ENCODE measurements around the gene SIL1.
"Not testable (repeated sequence)": the region's sequence is repeated elsewhere in the genome, so short reads cannot be mapped to it uniquely, and the experiment has no call there.

The SIL1 gene

DNA sequence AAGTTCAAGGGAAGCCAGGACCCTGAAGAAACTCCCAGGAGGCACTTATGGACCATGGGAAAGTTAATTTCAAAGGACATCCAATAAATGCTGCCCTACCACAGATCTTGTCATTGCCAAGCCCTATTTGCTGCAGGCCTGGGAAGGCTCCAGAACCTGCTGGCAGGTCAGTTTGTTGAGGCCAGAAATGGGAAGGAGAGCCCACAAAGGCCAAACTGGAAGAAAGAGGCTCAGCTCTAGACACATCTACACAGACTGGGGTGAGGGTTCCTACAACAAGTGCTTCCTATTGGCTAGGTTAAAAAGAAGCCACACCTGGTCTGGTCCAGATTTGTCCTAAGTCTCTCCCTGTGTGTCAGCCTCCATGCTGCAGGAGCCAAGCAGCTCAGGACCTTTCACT is 94.4 kb downstream of the SIL1 start:
- no peak for DNase-seq

DNA sequence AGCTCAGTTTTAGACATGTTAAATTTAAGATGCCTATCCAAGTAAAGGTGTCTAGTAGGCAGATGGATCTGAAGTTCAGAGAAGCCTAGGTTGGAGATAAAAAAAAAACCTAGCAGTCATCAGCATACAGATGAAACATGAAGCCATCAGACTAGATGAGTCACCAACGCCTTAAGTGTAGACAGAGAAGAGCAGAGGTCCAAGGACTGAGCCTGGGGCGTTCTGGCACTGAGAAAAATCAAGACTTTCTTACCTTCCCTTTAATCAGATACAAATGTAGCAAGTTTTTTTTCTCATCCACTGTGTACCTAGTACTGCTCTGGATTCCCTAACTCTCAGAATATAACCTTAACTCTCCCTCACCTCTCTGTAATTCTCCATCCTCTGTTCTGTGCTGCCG is 97.3 kb downstream of the SIL1 start:
- no peak for DNase-seq

DNA sequence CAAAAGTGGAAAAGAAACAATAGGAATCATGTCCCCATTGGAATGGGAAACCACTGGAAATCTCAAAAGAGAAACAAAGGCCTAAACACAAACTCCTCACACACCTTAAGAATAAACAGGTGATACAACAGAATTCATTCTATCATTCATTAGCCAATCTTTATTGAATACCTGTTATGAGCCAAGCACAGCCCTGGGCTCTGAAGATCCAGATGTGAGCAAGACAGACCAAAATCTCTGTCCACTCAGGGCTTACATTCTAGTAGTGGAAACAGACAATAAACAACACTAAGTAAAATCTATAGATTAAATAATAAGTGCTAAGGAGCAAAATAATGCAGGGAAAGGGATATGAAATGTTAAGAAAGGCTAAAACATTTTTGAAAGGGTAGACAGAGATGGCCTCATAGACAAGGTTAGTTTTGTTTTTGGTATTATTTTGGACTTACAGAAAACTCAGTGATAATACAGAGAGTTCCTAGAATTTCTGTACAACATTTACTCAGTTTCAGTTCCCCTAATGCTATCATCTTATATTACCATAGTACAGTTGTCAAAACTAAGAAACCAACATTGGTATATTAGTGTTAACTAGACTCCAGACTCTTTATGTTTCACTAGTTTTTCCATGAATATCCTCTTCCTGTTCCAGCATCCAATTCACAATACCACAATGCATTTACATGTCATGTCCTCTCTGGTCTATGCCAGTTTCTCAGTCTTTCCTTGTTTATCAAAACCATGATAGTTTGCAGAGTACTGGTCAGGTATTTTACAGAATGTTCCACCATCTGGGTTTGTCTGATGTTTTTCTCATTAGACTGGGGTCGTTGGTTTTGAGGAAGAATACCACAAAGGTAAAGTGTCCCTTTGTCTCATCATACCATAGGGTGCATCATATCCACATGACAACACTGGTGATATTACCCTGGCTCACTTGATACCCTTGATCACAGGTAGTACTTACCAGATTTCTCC is 103.7 kb downstream of the SIL1 start:
- no peak for DNase-seq

DNA sequence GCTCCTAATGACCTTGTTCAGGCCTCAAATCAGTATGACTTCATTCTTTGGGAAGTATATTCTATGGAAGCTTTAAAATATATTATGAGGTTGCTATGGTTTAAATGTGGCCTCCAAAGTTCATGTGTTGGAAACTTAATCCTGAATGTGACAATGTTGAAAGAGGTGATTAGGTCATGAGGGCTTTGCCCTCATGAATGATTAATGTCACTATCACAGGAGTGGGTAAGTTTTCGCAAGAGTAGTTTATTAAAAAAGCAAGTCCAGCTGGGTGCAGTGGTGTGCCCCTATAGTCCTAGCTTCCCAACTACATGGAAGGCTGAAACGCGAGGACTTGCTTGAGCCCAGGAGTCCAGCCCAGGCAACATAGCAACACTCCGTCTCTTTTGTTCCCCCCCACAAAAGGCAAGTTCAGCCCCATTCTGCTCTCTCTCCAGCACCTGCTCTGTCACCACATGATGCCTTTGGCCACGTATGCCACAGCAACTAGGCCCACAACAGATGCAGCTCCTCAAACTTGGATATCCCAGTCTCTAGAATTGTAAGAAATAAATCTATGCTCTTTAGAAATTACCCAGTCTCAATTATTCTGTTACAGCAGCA is 105.3 kb downstream of the SIL1 start:
- DNase-seq, result no peak

DNA sequence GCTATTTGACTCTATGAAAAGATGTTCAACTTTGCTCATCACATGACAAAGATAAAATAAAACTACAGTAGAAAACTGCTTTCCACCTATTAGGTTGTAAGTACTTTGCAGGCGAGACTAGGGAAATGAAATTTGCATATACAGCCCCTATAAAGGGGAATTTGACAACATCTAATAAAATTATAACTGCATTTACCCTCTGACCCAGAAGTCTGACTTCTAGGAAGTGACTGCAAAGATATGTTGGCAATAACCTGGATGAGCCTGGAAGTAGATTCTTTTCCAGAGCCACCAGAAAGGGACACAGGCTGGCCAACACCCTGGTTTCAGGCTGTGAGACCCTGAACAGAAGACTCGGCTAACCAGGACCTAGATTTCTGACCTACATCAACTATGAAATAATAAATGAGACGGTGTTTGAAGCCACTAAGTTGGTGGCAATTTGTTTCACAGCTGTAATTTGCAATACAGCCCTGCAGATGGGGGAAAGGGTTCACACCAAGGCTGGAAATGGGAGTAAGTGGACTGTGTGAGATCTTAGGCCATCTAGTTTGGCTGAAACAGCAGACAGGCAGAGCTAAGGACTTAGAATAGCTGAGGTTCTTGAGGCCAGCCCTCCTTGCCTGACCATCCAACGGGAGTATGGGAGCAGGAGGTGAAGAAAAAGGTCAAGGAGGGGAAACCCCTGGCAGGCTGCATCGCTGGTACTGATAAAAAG is 106.6 kb downstream of the SIL1 start:
- no peak for DNase-seq

DNA sequence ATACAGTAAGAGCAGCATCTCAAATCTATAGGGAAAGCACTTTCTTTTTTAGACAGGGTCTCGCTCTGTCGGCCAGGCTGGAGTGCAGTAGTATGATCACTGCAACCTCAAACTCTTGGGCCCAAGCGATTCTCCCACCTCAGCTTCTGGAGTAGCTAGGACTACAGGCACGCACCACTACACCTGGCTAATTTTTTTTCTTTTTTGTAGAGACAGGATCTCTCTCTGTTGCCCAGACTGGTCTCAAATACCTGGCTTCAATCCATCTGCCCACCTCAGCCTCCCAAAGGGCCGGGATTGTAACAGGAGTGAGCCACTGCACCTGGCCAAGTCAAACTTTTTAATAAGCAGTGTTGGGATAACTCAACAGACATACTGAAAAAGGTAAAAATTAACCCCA is 107.6 kb downstream of the SIL1 start:
- DNase-seq, result no peak

DNA sequence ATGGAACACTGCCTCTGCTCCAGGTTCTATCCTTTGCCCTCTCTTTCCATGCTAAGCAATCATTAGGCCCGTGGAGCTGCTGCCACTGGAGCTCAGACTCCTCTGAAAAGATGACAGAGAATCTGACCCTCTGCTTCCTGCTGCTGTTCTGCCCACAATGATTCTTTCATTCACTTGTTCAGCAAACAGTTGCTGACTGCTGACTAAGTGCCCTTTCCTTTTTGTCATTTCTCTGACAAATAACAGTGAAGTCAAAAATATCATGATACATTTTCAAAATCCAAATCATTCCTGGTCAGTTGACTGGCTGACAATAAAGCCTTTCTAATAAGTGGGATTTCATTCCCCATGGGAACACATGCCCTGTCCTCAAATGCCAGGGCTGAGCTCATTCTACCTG is 110.1 kb downstream of the SIL1 start:
- DNase-seq, result no peak

DNA sequence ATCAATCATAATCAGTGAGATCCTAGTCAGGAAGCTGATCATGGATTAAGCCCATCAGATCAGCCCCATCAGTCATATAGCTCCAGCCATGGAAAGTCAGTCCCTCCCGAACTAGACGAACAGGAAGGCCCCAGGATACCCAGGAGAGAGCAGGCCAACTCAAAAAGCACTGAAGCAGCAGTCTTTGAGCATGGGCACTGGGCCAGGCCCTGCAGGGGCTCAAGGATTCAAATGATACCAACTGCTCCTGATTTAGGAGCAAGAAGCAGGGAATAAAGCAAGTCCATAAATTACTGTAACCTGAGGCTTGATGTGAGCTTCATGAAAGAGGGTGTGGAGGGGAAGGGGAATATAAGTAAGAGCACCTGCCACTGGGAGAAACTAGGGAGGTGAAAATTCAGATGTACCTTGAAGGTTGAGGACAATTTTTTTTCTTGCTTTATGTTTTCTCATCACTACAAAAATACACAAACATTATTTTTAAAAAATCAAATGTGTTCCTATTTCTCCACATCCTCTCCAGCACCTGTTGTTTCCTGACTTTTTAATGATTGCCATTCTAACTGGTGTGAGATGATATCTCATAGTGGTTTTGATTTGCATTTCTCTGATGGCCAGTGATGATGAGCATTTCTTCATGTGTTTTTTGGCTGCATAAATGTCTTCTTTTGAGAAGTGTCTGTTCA is 115.2 kb downstream of the SIL1 start:
- DNase-seq, result no peak

DNA sequence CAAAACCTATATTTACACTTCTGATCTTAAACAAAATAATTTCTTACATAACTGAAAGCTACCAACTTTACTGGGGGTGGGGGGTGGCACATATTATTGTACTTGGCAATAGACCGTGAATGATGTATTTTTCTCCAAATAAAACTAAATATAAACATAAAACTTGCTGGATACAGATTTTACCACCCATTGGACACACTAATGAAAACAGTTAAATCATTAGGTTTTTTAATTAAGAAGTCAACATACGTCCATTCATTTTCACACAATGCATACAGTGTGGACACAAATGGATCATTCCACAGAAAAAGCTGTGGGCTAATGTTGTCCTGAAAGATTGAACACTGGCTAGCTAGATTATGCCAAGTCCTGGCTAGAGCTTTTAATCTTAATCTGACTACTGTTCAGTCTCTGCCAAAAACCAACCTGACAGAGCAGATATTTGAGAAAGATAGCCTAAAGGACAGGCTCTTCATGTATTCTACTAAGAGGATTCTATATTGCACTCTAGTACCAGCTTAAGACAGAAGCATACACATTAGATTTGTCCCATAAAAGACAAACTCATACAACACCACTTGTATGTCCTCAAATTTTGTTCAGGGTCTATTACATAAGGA is 118.1 kb downstream of the SIL1 start:
- DNase-seq, result no peak

DNA sequence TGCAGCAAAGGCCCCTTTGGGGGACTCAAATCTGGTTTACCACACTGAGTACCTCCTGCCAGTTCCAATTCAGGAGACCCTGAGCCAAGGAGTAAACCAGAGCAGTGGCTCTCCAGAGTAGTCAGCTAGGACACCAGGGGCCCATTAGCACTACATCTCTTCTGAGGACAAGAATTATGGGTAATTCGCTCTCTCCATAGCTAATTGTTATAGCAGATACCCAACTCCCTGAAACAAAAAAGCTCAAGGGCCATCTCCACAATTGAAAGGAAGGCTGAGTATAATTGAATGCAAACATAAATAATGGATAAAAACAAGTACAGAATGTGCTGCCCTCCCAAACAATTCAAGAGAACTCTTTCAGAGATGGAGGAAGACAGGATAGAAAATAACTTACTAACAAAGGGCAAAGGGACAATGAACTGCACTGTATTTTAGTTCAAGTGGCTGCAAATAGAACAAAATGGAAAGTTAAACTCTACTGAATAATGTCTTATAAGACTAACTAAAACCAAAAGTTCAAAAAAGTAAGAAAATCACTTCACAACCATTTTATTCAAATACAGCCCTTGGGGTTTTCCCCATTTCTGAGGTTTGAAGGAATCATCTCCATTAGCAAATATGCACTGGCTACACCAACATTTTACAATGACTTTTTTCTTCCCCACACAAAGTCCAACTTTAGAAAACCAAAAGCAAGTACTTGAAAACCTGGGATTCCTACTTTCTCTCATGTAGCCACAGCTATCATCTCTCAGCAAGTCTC is 118.8 kb downstream of the SIL1 start:
- no peak for DNase-seq

DNA sequence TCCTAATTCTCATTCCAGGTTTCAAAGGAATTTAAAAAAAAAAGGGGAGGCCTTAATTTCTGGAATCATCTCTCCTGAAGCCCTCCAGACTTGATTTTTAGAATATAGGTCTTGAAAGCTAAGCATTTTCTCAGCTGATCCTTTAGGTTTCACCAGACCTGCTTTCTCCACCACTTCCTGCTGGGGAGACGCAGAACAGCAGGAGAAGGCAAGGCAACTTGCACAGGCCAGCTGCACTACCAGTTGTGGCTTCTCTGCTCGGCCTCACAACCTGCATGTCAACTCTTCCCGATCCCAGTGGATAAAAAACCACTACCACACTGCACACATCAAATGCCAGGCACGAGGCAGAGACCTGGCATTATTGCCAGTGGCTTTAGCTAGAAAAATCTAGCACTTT is 119.8 kb downstream of the SIL1 start:
- no peak for DNase-seq

DNA sequence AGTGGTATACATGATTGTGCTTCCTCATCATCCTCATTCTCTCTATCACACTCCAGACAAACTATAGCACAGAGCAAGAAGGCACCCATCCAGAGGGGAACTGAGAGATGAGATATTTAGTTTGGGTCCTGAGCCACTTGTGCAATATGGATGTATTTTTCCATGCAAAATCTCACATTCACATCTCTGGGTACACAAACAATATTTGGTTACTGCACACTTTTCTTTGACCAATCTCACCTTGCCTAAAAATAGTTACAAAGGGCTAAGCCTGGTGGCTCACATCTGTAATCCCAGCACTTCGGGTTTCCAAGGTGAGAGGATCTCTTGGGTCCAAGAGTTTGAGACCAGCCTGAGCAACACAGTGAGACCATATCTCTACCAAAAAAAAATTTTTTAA is 120.3 kb downstream of the SIL1 start:
- no peak for DNase-seq

DNA sequence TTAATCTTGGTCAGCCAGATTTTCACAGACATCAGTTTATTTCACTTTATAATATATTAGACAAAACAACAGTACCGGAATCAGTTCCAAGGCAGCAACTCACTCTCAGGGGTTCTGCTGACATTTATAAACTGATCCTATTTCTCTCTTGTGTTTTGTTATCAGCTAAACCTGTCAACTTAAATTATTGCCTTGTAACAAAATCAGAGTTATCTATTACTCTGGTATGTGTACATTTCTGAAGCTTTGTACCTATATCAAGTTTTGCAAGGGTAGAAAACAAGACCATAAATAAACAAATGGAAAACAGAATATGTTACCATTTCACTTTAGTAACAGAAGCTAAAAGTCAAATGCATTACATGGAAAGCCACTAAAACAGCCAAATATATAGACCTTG is 122.1 kb downstream of the SIL1 start:
- no peak for DNase-seq

DNA sequence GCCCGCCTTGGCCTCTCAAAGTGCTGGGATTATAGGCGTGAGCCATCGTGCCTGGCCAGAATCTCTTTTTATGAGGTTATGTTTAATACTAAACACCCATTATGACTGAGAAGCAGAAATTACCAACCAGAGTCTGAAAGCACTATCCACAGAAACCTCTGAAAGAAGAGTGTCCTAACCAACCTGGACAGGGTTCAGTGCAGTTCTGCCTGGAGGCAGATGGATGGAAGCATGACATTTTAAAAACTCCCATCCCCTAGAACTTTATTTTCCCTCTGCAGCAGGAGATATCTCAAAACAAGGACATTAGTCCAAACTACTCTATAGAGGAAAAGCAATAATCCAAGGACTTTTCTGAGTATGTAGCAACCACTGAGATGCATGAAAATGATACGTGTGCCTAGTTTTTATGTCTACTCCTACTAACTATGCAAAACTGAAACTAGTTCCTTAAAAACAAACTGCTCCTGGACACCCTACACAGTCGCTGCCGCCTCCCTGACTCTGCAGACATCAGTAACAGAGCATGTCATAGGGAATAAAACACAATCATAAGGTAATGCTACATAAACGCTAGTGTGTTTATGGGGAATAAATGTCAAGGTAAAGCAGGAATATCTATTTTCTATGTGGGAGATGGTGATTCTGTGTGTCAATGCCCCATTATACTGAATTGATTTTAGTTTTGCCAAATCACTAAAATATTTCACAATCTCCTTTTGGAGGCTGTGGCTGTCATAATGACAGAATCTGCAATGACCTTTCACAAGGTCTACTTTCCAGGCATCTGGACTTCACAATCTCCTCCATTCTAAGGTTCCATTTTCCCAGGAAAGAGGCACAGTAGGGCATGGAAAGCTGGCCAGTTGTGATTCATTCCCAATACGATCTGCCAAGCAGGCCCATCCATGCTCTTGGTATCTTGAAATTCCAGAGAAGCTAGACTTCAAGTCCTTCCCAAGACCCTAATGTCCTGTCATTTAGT is 122.8 kb downstream of the SIL1 start:
- DNase-seq, result no peak

DNA sequence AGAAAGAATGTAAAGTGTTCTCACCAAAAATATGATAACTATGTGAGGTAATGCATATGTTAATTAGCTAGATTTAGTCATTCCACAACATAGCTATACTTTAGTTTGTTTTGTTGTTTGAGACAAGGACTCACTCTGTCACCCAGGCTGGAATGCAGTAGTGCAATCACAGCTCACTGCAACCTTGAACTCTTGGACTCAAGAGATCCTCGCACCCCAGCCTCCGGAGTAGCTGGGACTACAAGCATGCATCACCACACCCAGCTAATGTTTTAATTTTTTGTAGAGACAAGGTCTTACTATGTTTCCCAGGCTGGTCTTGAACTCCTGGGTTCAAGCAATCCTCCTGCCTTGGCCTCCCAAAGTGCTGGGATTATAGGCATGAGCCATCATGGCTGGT is 124.2 kb downstream of the SIL1 start:
- not testable (repeated sequence) for DNase-seq

DNA sequence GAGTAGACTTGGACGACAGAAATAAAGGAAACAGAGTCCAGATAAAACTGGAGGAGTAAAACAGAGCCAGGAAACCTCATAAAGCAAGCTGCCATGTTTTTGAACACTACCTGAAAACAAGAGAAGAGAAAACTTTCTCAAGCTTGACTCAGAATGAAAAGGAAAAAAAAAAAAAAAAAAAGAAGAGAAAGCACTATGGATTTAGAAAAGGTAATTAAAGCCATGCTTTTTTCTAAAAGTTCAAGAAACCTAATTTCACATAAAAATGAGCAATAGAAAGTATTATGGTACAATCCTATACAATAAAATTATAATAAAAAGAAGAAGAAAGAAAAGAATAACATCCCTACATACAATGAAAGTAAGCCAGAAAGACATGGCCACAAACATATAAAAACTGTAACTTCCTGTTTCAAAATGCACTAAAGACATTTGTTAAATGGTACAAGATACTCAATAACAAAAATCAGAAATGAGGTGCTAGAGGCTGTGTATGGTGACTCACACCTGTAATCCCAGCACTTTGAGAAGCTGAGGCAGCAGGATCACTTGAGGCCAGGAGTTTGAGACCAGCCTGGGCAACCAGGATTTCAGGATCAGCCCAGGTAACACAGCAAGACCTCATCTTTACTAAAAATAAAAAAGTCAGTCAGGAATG is 129.5 kb downstream of the SIL1 start:
- DNase-seq, result no peak

DNA sequence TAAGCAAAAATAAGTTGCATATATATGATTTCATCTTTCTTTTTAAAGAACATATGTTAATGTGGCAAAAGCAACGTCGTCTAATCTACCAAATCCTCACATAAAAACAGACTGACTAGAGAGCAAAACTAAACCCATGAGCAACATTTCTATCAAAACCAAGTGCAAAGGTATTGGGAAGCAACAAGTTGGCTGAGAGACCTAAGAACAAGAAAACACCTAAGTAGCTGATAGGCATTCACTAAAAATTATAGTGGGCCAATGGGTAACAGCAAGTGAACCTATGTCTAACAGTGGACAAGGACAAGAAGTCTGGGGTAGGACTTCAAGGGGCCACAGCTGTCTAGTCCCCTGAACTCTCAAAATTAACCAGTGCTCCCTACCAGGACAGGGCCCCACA is 130.1 kb downstream of the SIL1 start:
- DNase-seq, result no peak

DNA sequence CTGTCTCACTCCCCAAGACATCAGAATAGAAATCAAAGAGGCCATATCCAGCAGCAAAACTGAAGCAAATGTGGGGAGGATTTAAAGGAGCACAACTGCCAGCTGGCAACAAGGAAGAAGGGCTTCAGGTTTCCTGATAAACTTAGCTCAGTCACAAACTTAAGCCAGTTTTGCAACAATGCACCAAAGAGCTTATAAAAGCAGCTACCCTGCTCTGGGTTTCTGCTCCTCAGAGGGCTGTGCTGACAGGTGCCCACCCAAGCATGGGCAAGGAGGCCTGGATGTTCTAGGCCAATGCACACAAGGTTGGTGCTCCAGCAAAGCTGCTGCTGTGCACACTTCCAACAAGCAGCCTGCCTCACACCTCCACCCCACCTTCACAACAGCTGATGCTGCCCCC is 132.9 kb downstream of the SIL1 start:
- DNase-seq, result no peak

DNA sequence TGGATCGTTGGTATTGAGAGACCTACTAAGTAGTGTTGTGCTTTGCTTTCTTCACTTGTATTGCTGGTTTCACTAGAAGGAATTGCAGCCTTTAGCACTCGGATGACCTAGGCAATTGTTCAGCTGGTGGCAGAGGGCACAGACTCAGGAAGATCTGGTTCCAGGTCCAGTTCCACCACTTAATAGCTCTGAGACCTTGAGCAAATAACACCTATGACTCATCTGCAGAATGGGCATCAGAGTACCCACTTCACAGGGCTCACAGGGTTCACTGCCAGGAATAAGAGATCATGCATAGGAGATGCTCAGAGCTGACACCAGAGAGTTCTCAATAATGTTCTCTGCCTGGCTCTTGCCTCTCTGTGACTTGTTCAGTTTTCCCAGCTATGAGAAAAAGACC is 133.6 kb downstream of the SIL1 start:
- DNase-seq, result no peak

DNA sequence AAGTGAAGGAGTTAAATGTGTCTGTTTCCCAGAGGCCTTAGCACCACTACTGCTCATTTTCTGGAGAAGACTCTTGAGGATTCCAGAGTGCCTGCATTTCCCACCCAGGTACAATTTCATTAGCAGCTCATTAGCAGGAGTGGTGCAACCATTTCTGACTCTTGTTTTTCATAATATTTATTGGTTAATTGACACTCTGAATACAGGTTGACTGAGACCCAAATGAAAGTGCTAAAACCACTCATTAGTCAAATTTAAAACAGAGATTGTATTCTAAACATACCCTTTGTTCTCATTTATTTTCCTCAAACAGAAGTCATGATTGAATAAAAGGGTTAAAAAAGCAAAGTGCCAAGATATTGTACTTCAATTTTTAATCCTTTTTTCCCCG is 134.5 kb downstream of the SIL1 start:
- DNase-seq, result no peak

Measured in NK-92 treated with Interleukin-12 subunit alpha and Interleukin-12 subunit beta, amount 100 ng/mL, for 24 hours (cell line).